ENCODE measurements around the gene SLC47A2. TPM values are rescaled to one million over a fixed set of nuclear protein-coding genes. Genes with fewer than 3 reads are reported as not detected.

SLC47A2 gene
- total RNA-seq, 3 donors from 2014 or later = 0.15 to 0.66 TPM; not detected in 1

DNA sequence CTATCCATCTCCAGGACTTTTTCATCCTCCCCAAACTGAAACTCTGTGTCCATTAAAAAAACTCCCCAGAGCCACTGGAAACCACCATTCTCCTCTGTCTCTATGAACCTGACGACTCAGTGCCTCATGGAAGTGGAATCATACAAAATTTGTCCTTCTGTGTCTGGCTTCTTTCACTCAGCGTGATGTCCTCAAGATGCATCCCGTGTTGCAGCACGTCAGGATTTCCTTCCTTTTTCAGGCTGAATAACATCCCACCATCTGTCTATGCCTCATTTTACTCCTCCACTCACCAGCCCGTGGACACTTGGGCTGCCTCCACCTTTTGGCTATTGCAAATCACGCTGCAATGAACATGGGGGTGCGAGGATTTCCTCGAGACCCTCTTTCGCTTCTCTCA, 44.4 kb upstream of the SLC47A2 start:
- intact Hi-C loops (cut with DNase I; ENCODE audit: low total_unique reads) = no loop called here
- peak in 1 of 2 donors; percentile 12 for DNase-seq (ENCODE audit: low spot score in 2 of 2)
- no peak overlapping the region for H3K4me3 ChIP-seq
- TF ChIP-seq POLR2AphosphoS5 (IDR thresholded peaks at IDR 0.05) = no peak
- no peak for TF ChIP-seq POLR2A (IDR thresholded peaks at IDR 0.05)
- no peak for TF ChIP-seq CTCF (IDR thresholded peaks at IDR 0.05)
- no peaks in the 10 kb centered on the region for H3K9me3 ChIP-seq
- no peaks in the 10 kb centered on the region for H3K27me3 ChIP-seq
- no peaks in the 10 kb centered on the region for H3K36me3 ChIP-seq
- no peaks in the 10 kb centered on the region for H3K4me1 ChIP-seq
- H3K27ac ChIP-seq = no peak overlapping the region

DNA sequence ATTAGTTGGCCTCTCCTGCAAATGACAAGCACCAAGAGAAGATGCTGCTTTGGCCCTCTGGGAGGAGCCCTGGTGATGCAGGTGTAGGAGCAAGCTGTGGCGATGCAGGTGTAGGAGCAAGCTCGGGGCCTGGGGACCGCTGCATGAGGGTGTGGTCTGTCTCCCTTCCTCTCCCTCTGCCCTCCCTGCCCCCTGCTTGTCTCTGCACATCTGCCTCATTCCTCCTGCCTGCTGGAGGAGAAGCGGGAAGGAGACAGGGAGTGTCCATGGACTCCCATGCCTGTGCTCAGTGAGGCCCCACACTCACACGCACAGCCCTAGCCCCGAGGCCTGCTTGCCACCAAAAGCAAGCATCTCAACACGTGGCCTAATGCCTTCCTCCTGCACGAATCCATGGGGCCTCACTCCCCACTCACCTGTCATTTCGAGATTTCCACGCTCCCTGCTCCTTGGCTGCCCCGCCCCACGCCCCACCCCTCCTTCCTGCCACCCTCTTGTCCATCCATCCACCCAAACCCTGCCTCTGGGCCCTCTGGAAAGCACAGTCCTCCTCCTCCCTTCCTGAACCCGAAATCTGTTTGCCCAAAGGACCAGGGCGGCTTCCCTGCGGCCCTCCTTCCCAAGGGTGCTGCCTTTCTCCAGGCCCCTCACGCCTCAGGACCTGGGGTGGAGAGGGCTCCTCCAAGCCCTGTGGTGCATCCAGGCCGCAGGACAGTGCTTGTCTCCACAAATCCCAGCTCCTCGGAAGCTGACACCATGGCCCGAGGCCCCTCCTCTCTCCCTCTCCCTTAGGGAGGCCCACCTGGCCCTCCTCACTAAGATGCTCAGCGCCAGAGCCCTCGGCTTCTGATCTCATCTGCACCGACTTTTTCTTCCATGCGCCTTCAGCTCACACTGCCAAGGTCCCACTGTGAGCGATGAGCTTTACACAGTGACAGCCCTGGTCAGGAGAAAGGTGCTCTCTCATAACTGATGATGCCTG, 43.5 kb upstream of the SLC47A2 start:
- H3K27me3 ChIP-seq = no peaks in the 10 kb centered on the region
- no peaks in the 10 kb centered on the region for H3K36me3 ChIP-seq
- no peaks in the 10 kb centered on the region for H3K4me1 ChIP-seq
- no peaks in the 10 kb centered on the region for H3K9me3 ChIP-seq
- no peak overlapping the region for H3K4me3 ChIP-seq
- TF ChIP-seq POLR2AphosphoS5 (IDR thresholded peaks at IDR 0.05) = no peak
- TF ChIP-seq POLR2A (IDR thresholded peaks at IDR 0.05) = no peak
- no peak for TF ChIP-seq CTCF (IDR thresholded peaks at IDR 0.05)
- H3K27ac ChIP-seq = no peak overlapping the region
- intact Hi-C loops (cut with DNase I; ENCODE audit: low total_unique reads) = no loop called here
- peak in 1 of 2 donors; percentile 46 for DNase-seq (ENCODE audit: low spot score in 2 of 2)

DNA sequence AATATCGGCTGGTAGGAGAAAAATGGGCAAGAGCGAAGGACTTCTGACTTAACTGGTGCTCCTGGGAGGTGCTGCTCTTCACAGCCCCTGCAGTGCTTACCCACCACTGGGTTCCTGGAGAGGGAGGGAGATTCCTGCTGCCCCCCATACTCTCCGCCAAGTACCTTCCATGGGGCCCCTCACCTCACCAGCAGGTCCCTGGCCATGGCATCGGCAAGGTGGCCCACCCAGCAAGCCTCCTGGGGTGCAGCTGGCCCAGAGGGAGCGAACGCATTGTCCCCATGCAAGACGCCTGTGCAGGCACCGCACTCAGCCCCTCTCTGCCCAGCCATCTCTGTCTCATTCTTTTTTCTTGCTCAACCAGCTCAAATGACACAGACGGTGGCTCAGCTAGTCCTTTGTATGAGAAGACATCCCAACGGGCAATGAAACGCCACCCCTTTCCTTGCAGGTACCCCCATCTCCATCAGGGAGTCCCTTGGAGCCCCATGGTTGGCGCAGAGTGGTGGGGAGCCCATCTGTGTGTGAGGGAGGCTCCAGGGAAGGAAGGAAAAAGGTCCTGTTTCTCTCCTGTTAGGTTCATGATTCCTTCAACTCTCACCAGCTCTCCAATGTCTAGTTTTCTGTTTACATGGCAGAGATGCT, 41.3 kb upstream of the SLC47A2 start:
- H3K4me1 ChIP-seq = no peaks in the 10 kb centered on the region
- no peak overlapping the region for H3K4me3 ChIP-seq
- H3K36me3 ChIP-seq = no peaks in the 10 kb centered on the region
- no peaks in the 10 kb centered on the region for H3K9me3 ChIP-seq
- no peak for DNase-seq (ENCODE audit: low spot score in 2 of 2)
- H3K27me3 ChIP-seq = no peaks in the 10 kb centered on the region
- intact Hi-C loops (cut with DNase I; ENCODE audit: low total_unique reads) = no loop called here
- TF ChIP-seq POLR2AphosphoS5 (IDR thresholded peaks at IDR 0.05) (no peak), CTCF (IDR thresholded peaks at IDR 0.05) (no peak), POLR2A (IDR thresholded peaks at IDR 0.05) (no peak)
- H3K27ac ChIP-seq = no peak overlapping the region

- H3K36me3 ChIP-seq = no peaks in the 10 kb centered on the region
- no peak overlapping the region for H3K4me3 ChIP-seq
- intact Hi-C loops (cut with DNase I; ENCODE audit: low total_unique reads) = no loop called here
- H3K9me3 ChIP-seq = no peaks in the 10 kb centered on the region
- TF ChIP-seq POLR2A (IDR thresholded peaks at IDR 0.05) (no peak), CTCF (IDR thresholded peaks at IDR 0.05) (no peak), POLR2AphosphoS5 (IDR thresholded peaks at IDR 0.05) (no peak)
- H3K27ac ChIP-seq = no peak overlapping the region
- DNase-seq (ENCODE audit: low spot score in 2 of 2) = no peak
- no peaks in the 10 kb centered on the region for H3K4me1 ChIP-seq
- H3K27me3 ChIP-seq = no peaks in the 10 kb centered on the region
Observed at GRCh38 chr17:19756546-19756945, 40.2 kb upstream of the SLC47A2 start.
